K562 (cell line): ENCODE measurements around the gene AMPD1. TPM values are rescaled to one million over a fixed set of nuclear protein-coding genes. Genes with fewer than 3 reads are reported as not detected.

Experiments
- CC2D1A ChIP-seq: fragments of 450-650 bp; IDR thresholded peaks from 2 replicates; pipeline ENCODE4 v1.6.1; 2017; ENCODE audit warnings: mild to moderate bottlenecking
- EGR1 ChIP-seq: fragments of 450-650 bp; conservative IDR thresholded peaks from 2 replicates; pipeline ENCODE4 v1.6.1; 2017; ENCODE audit warnings: mild to moderate bottlenecking
- EP300 ChIP-seq: IDR thresholded peaks from 2 replicates; pipeline ENCODE4 v1.6.1; 2012; ENCODE audit warnings: low read length, improper control_type of control experiment
- FOXM1 ChIP-seq, 2 experiments: fragments of 450-650 bp in 1 of 2; sonication (generic) in 1 of 2; formaldehyde crosslinking in 1 of 2; IDR thresholded peaks; 2 replicates each; pipeline versions ENCODE4 v1.6.1 to v1.9.0; 2017 to 2022; ENCODE audit warnings: low read depth in 2 of 2, mild to moderate bottlenecking in 2 of 2, missing genetic modification reagents in 1 of 2, moderate library complexity in 1 of 2
- GATA2 ChIP-seq: sonication (generic); formaldehyde crosslinking; IDR thresholded peaks from 2 replicates; pipeline ENCODE4 v1.4.0; 2020; ENCODE audit warnings: mild to moderate bottlenecking, missing genetic modification reagents
- HDGF ChIP-seq: fragments of 450-650 bp; IDR thresholded peaks from 2 replicates; pipeline ENCODE4 v1.6.1; 2016
- HIVEP1 ChIP-seq: fragments of 250-450 bp; sonication (Bioruptor Pico); IDR thresholded peaks from 2 replicates; pipeline ENCODE4 v1.4.0; 2020; ENCODE audit warnings: mild to moderate bottlenecking
- HNRNPH1 ChIP-seq: fragments of 200-400 bp; formaldehyde crosslinking; optimal IDR thresholded peaks from 2 replicates; pipeline ENCODE3; 2017; ENCODE audit warnings: low read depth, mild to moderate bottlenecking, low read length, moderate library complexity
- L3MBTL2 ChIP-seq: fragments of 450-650 bp; IDR thresholded peaks from 2 replicates; pipeline ENCODE4 v1.6.1; 2016; ENCODE audit warnings: mild to moderate bottlenecking, moderate library complexity
- NCOA2 ChIP-seq, 2 experiments: fragments of 450-650 bp; IDR thresholded peaks; 2 replicates each; pipeline ENCODE4 v1.6.1; 2018; ENCODE audit warnings: mild to moderate bottlenecking in 2 of 2, moderate library complexity in 1 of 2; ENCODE audit not compliant: partially characterized antibody in 2 of 2
- NCOA4 ChIP-seq: fragments of 450-650 bp; IDR thresholded peaks from 2 replicates; pipeline ENCODE4 v1.6.1; 2018; ENCODE audit warnings: mild to moderate bottlenecking; ENCODE audit not compliant: partially characterized antibody
- RUNX1 ChIP-seq: sonication (generic); IDR thresholded peaks from 2 replicates; pipeline ENCODE4 v1.6.1; 2016; ENCODE audit warnings: antibody characterized with exemption, low read depth
- SP2 ChIP-seq: IDR thresholded peaks from 2 replicates; pipeline ENCODE4 v1.6.1; 2011; ENCODE audit warnings: mild to moderate bottlenecking, low read depth, low read length, moderate library complexity; ENCODE audit not compliant: poor library complexity, severe bottlenecking; ENCODE audit errors: extremely low read depth
- STAT5A ChIP-seq: IDR thresholded peaks from 2 replicates; pipeline ENCODE4 v1.6.1; 2012; ENCODE audit warnings: low read length, inconsistent platforms, borderline replicate concordance
- TAF9B ChIP-seq: fragments of 450-650 bp; IDR thresholded peaks from 2 replicates; pipeline ENCODE4 v1.6.1; 2018; ENCODE audit warnings: mild to moderate bottlenecking; ENCODE audit not compliant: partially characterized antibody
- ZNF551 ChIP-seq: fragments of 250-450 bp; sonication (Bioruptor Pico); IDR thresholded peaks from 2 replicates; pipeline ENCODE4 v1.5.0; 2021; ENCODE audit warnings: mild to moderate bottlenecking, moderate library complexity
- polyA plus RNA-seq, 8 experiments: library from polyadenylated mRNA; depleted of rRNA in 4 of 8; stranded (reverse) in 5 of 8; unstranded in 3 of 8; fragments of >200 nt; fragmentation: Nextera tagmentation in 2 of 8; fragmentation: Illumina TruSeq in 1 of 8; extraction: Ambion mirVana in 2 of 8; extraction: Trizol in 1 of 8; gene quantifications; 2 replicates each; pipeline versions ENCODE4 v1.2.1 to v1.2.3, GENCODE V29; 2011 to 2014; ENCODE audit warnings: inconsistent platforms in 1 of 8, missing spikeins in 1 of 8
- total RNA-seq, 7 experiments: library from RNA; depleted of rRNA in 6 of 7; stranded (reverse); fragments of >200 nt in 6 of 7; fragmentation: Illumina TruSeq in 2 of 7; extraction: Trizol in 2 of 7; gene quantifications; 2 replicates each; pipeline versions ENCODE4 v1.2.1 to v1.2.3, GENCODE V29; 2011 to 2021; ENCODE audit warnings: low replicate concordance in 1 of 7
- TF ChIP-seq, protein P1 (sequence below): sonication (generic); formaldehyde crosslinking; IDR thresholded peaks from 2 replicates; pipeline ENCODE4 v1.8.0; 2022; ENCODE audit warnings: mild to moderate bottlenecking, missing genetic modification reagents
- TF ChIP-seq, protein P2 (sequence below): fragments of 450-650 bp; IDR thresholded peaks from 2 replicates; pipeline ENCODE4 v1.6.1; 2016; ENCODE audit warnings: missing biosample characterization, missing genetic modification characterization
- TF ChIP-seq, protein P3 (sequence below), 2 experiments: IDR thresholded peaks; 2 replicates each; pipeline ENCODE4 v1.6.1; 2011; ENCODE audit warnings: borderline replicate concordance in 1 of 2, control low read depth in 1 of 2, low read depth in 1 of 2, low read length in 1 of 2, mild to moderate bottlenecking in 1 of 2, mixed read lengths in 1 of 2, moderate library complexity in 1 of 2; ENCODE audit not compliant: insufficient read depth in 1 of 2, insufficient read length in 1 of 2, poor library complexity in 1 of 2, severe bottlenecking in 1 of 2; ENCODE audit errors: extremely low read depth in 1 of 2
- TF ChIP-seq, protein P4 (sequence below): fragments of 450-650 bp; conservative IDR thresholded peaks from 2 replicates; pipeline ENCODE4 v1.6.1; 2016; ENCODE audit warnings: missing genetic modification characterization, low read depth, mild to moderate bottlenecking, missing compliant biosample characterization, moderate library complexity

The AMPD1 gene
- total and polyA plus RNA-seq, 9 of the 15 experiments (the other 6 are each of a cell fraction or from before 2014, with no cell fraction given): 0.04 to 0.17 TPM; not detected in 7

DNA sequence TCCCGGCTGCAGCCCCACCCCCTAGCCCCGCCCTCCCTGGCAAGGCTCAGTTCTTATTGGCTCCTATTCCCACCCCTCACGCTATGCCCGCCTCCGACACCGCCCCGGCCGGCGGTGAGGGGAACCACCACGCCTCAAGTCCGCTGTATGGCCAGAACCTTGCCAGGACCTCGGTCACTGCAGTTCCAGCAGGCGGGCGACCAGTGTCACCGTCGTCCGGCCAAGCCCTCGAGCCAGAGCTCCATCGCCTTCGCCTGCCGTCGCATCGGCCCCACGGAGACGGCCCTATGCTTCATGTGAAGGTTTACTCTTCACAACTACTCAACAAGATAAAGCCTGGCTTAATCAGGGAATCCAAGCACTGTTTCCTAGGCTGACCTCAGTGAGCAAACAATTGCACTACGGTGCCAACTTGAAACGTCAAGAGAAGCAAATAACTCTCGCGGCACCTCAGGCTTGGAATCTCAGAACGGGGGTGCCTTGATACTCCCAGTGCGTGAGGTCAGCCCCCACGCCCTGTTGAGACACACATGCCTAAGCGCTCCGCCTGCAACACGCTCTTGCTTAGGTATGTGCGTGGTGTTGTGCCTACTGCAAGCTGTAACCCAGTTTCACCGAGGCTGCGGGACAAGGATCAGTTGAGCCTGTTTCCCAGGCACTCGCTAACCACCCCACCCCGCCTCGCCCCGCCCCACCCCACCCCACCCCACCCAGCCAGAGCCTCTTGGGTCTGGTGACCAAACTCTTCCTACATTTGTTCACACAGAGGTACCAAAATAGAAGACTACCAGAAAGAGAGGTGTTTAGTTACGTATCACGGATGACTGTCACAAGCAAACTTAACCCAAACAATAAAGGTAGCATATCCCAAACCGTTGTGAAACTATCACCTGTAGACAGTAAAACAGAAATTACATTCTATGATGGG is 25.0 kb downstream of the AMPD1 start (continued):
- TF ChIP-seq, protein P1, sequence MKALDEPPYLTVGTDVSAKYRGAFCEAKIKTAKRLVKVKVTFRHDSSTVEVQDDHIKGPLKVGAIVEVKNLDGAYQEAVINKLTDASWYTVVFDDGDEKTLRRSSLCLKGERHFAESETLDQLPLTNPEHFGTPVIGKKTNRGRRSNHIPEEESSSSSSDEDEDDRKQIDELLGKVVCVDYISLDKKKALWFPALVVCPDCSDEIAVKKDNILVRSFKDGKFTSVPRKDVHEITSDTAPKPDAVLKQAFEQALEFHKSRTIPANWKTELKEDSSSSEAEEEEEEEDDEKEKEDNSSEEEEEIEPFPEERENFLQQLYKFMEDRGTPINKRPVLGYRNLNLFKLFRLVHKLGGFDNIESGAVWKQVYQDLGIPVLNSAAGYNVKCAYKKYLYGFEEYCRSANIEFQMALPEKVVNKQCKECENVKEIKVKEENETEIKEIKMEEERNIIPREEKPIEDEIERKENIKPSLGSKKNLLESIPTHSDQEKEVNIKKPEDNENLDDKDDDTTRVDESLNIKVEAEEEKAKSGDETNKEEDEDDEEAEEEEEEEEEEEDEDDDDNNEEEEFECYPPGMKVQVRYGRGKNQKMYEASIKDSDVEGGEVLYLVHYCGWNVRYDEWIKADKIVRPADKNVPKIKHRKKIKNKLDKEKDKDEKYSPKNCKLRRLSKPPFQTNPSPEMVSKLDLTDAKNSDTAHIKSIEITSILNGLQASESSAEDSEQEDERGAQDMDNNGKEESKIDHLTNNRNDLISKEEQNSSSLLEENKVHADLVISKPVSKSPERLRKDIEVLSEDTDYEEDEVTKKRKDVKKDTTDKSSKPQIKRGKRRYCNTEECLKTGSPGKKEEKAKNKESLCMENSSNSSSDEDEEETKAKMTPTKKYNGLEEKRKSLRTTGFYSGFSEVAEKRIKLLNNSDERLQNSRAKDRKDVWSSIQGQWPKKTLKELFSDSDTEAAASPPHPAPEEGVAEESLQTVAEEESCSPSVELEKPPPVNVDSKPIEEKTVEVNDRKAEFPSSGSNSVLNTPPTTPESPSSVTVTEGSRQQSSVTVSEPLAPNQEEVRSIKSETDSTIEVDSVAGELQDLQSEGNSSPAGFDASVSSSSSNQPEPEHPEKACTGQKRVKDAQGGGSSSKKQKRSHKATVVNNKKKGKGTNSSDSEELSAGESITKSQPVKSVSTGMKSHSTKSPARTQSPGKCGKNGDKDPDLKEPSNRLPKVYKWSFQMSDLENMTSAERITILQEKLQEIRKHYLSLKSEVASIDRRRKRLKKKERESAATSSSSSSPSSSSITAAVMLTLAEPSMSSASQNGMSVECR (CRISPR knock-in tag): no peak
- TF ChIP-seq GATA2 (CRISPR knock-in tag) (no peak), TAF9B (no peak), HIVEP1 (CRISPR knock-in tag) (no peak), EGR1 (no peak), SP2 (peak; percentile 62), HNRNPH1 (no peak), HDGF (no peak), NCOA4 (no peak), CC2D1A (no peak), STAT5A (no peak), ZNF551 (CRISPR knock-in tag) (no peak), RUNX1 (no peak), L3MBTL2 (peak; percentile 87), EP300 (no peak), NCOA2 (IDR thresholded peaks at IDR 0.05; ENCODE audit: partially characterized antibody in 2 of 2) (no peak), FOXM1 (IDR thresholded peaks at IDR 0.05; ENCODE audit: low read depth) (no peak), FOXM1 (CRISPR knock-in tag; IDR thresholded peaks at IDR 0.05; ENCODE audit: low read depth) (no peak)
- TF ChIP-seq, protein P2, sequence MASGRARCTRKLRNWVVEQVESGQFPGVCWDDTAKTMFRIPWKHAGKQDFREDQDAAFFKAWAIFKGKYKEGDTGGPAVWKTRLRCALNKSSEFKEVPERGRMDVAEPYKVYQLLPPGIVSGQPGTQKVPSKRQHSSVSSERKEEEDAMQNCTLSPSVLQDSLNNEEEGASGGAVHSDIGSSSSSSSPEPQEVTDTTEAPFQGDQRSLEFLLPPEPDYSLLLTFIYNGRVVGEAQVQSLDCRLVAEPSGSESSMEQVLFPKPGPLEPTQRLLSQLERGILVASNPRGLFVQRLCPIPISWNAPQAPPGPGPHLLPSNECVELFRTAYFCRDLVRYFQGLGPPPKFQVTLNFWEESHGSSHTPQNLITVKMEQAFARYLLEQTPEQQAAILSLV (tag): no peak
- TF ChIP-seq, protein P3, sequence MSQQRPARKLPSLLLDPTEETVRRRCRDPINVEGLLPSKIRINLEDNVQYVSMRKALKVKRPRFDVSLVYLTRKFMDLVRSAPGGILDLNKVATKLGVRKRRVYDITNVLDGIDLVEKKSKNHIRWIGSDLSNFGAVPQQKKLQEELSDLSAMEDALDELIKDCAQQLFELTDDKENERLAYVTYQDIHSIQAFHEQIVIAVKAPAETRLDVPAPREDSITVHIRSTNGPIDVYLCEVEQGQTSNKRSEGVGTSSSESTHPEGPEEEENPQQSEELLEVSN (IDR thresholded peaks at IDR 0.05; ENCODE audit: borderline replicate concordance in 1 of 2, extremely low read depth in 1 of 2, insufficient read depth in 1 of 2, insufficient read length in 1 of 2, low read depth in 1 of 2, low read length in 1 of 2, poor library complexity in 1 of 2, severe bottlenecking in 1 of 2): peak; percentile 46 to 58
- TF ChIP-seq, protein P4, sequence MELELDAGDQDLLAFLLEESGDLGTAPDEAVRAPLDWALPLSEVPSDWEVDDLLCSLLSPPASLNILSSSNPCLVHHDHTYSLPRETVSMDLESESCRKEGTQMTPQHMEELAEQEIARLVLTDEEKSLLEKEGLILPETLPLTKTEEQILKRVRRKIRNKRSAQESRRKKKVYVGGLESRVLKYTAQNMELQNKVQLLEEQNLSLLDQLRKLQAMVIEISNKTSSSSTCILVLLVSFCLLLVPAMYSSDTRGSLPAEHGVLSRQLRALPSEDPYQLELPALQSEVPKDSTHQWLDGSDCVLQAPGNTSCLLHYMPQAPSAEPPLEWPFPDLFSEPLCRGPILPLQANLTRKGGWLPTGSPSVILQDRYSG (tag): no peak
